T-helper 1 cell treated with Interleukin-12 subunit alpha and Interleukin-12 subunit beta and Interleukin-4 antibody, amounts not matched to agents 30 μg/mL and 1 μg/mL, for 36 hours (primary cell): ENCODE measurements around the gene USP54.
"Not testable (repeated sequence)": the region's sequence is repeated elsewhere in the genome, so short reads cannot be mapped to it uniquely, and the experiment has no call there.

Source experiments
- H3K27ac Mint-ChIP-seq: one replicate; pipeline ENCODE4 v1.8.0; 2021; ENCODE audit warnings: mild to moderate bottlenecking, mixed read lengths
- H3K27me3 Mint-ChIP-seq: one replicate; pipeline ENCODE4 v1.8.0; 2021; ENCODE audit warnings: low read depth, mixed read lengths
- H3K36me3 Mint-ChIP-seq: one replicate; pipeline ENCODE4 v1.8.0; 2021; ENCODE audit warnings: low read depth, mixed read lengths
- H3K4me1 Mint-ChIP-seq: one replicate; pipeline ENCODE4 v1.8.0; 2021; ENCODE audit warnings: low read depth, mixed read lengths
- H3K4me3 Mint-ChIP-seq: one replicate; pipeline ENCODE4 v1.8.0; 2021; ENCODE audit warnings: mild to moderate bottlenecking, moderate library complexity, mixed read lengths
- H3K9me3 Mint-ChIP-seq: one replicate; pipeline ENCODE4 v1.8.0; 2021; ENCODE audit warnings: mixed read lengths

USP54 gene

GRCh38 chr10:73590881-73591799 lies at the start of gene USP54:
TSS of gene USP54 (minus strand) at chr10:73591342. CDS start at chr10:73575658, 15,684 bp downstream.
- H3K36me3 Mint-ChIP-seq, result peaks cover 2% of the 10 kb centered on the region
- H3K9me3 Mint-ChIP-seq, result no peaks in the 10 kb centered on the region
- H3K4me3 Mint-ChIP-seq, result peak within 1 kb of the TSS; percentile 55
- H3K27ac Mint-ChIP-seq, result peak within 1 kb of the TSS; percentile 50
- peaks cover 21% of the 10 kb centered on the region for H3K4me1 Mint-ChIP-seq
- H3K27me3 Mint-ChIP-seq, result no peaks in the 10 kb centered on the region

- Mint-ChIP-seq H3K27ac (no peak overlapping the region), H3K4me3 (no peak overlapping the region), H3K9me3 (no peaks in the 10 kb centered on the region), H3K4me1 (peaks cover 8% of the 10 kb centered on the region), H3K27me3 (peaks cover 11% of the 10 kb centered on the region), H3K36me3 (no peaks in the 10 kb centered on the region)
Measured at GRCh38 chr10:73639286-73639685, 48.1 kb upstream of the USP54 start.

GRCh38 chr10:73635781-73636180 lies 44.6 kb upstream of the USP54 start:
- Mint-ChIP-seq H3K36me3 (no peaks in the 10 kb centered on the region), H3K4me3 (no peak overlapping the region), H3K9me3 (no peaks in the 10 kb centered on the region), H3K27ac (no peak overlapping the region), H3K4me1 (no peaks in the 10 kb centered on the region), H3K27me3 (peaks cover 3% of the 10 kb centered on the region)

- Mint-ChIP-seq H3K27ac (no peak overlapping the region), H3K27me3 (peaks cover 3% of the 10 kb centered on the region), H3K36me3 (no peaks in the 10 kb centered on the region), H3K9me3 (no peaks in the 10 kb centered on the region), H3K4me1 (no peaks in the 10 kb centered on the region), H3K4me3 (no peak overlapping the region)
Measured at GRCh38 chr10:73634421-73634820, 43.3 kb upstream of the USP54 start.

GRCh38 chr10:73629165-73629564 lies 38.0 kb upstream of the USP54 start:
- Mint-ChIP-seq H3K4me3 (no peak overlapping the region), H3K27me3 (no peaks in the 10 kb centered on the region), H3K9me3 (no peaks in the 10 kb centered on the region), H3K27ac (no peak overlapping the region), H3K36me3 (peaks cover 3% of the 10 kb centered on the region), H3K4me1 (peaks cover 7% of the 10 kb centered on the region)

- Mint-ChIP-seq H3K27me3 (no peaks in the 10 kb centered on the region), H3K4me3 (no peak overlapping the region), H3K27ac (no peak overlapping the region), H3K36me3 (peaks cover 3% of the 10 kb centered on the region), H3K4me1 (peaks cover 7% of the 10 kb centered on the region), H3K9me3 (no peaks in the 10 kb centered on the region)
Measured at GRCh38 chr10:73628405-73628804, 37.3 kb upstream of the USP54 start.

GRCh38 chr10:73627300-73627699 lies 36.2 kb upstream of the USP54 start:
- peaks cover 7% of the 10 kb centered on the region for H3K4me1 Mint-ChIP-seq
- H3K27me3 Mint-ChIP-seq, result no peaks in the 10 kb centered on the region
- no peaks in the 10 kb centered on the region for H3K9me3 Mint-ChIP-seq
- H3K36me3 Mint-ChIP-seq, result peaks cover 3% of the 10 kb centered on the region
- H3K4me3 Mint-ChIP-seq, result peak overlapping the region; percentile 99
- no peak overlapping the region for H3K27ac Mint-ChIP-seq

- H3K27ac Mint-ChIP-seq, result peak overlapping the region; percentile 98
- peaks cover 7% of the 10 kb centered on the region for H3K4me1 Mint-ChIP-seq
- H3K36me3 Mint-ChIP-seq, result peaks cover 3% of the 10 kb centered on the region
- H3K9me3 Mint-ChIP-seq, result no peaks in the 10 kb centered on the region
- H3K27me3 Mint-ChIP-seq, result no peaks in the 10 kb centered on the region
- H3K4me3 Mint-ChIP-seq, result peak overlapping the region; percentile 99
Measured at GRCh38 chr10:73625884-73626752, 35.0 kb upstream of the USP54 start.

GRCh38 chr10:73625004-73625883 lies 34.1 kb upstream of the USP54 start:
- Mint-ChIP-seq H3K4me1 (peaks cover 7% of the 10 kb centered on the region), H3K9me3 (no peaks in the 10 kb centered on the region), H3K36me3 (peaks cover 3% of the 10 kb centered on the region)

GRCh38 chr10:73623056-73623455 lies 31.9 kb upstream of the USP54 start:
- H3K4me3 Mint-ChIP-seq, result no peak overlapping the region
- no peak overlapping the region for H3K27ac Mint-ChIP-seq
- peaks cover 3% of the 10 kb centered on the region for H3K36me3 Mint-ChIP-seq
- peaks cover 7% of the 10 kb centered on the region for H3K4me1 Mint-ChIP-seq
- no peaks in the 10 kb centered on the region for H3K27me3 Mint-ChIP-seq
- no peaks in the 10 kb centered on the region for H3K9me3 Mint-ChIP-seq

More at GRCh38 chr10:73625004-73625883, 34.1 kb upstream of the USP54 start:
- Mint-ChIP-seq H3K4me3 (peak overlapping the region; percentile 99), H3K27ac (peak overlapping the region; percentile 81), H3K27me3 (no peaks in the 10 kb centered on the region)

- H3K36me3 Mint-ChIP-seq, H3K27ac Mint-ChIP-seq, H3K27me3 Mint-ChIP-seq, H3K9me3 Mint-ChIP-seq, H3K4me3 Mint-ChIP-seq, H3K4me1 Mint-ChIP-seq: not testable (repeated sequence)
Measured at GRCh38 chr10:73620974-73621373, 29.8 kb upstream of the USP54 start.

GRCh38 chr10:73617143-73617542 lies 26.0 kb upstream of the USP54 start:
- not testable (repeated sequence) for H3K36me3 Mint-ChIP-seq, H3K4me3 Mint-ChIP-seq, H3K9me3 Mint-ChIP-seq, H3K27ac Mint-ChIP-seq, H3K4me1 Mint-ChIP-seq, H3K27me3 Mint-ChIP-seq

GRCh38 chr10:73614720-73615119 lies 23.6 kb upstream of the USP54 start:
- no peaks in the 10 kb centered on the region for H3K4me1 Mint-ChIP-seq
- H3K27ac Mint-ChIP-seq, result no peak overlapping the region

GRCh38 chr10:73609116-73609515 lies 18.0 kb upstream of the USP54 start:
- Mint-ChIP-seq H3K27me3 (no peaks in the 10 kb centered on the region), H3K36me3 (no peaks in the 10 kb centered on the region), H3K9me3 (no peaks in the 10 kb centered on the region), H3K27ac (no peak overlapping the region), H3K4me1 (no peaks in the 10 kb centered on the region), H3K4me3 (no peak overlapping the region)

More at GRCh38 chr10:73614720-73615119, 23.6 kb upstream of the USP54 start:
- Mint-ChIP-seq H3K36me3 (no peaks in the 10 kb centered on the region), H3K9me3 (no peaks in the 10 kb centered on the region), H3K27me3 (no peaks in the 10 kb centered on the region), H3K4me3 (no peak overlapping the region)
